Thoracic aorta (tissue), 2 donors: ENCODE measurements around the gene MARF1. TPM values are rescaled to one million over a fixed set of nuclear protein-coding genes. Genes with fewer than 3 reads are reported as not detected.
"Not testable (repeated sequence)": the region's sequence is repeated elsewhere in the genome, so short reads cannot be mapped to it uniquely, and the experiment has no call there.

Experiments used
- ATAC-seq: fragments of 150-250 bp; one replicate; pipeline ENCODE4 v1.8.0; 2017; ENCODE audit warnings: low read depth; ENCODE audit not compliant: insufficient number of reproducible peaks, low FRiP score
- DNase-seq: peaks from one replicate; pipeline ENCODE4 v3.0.0-alpha.2; 2020; ENCODE audit warnings: low spot score
- H3K27ac ChIP-seq, 2 donors: fragments of 200-600 bp; sonication (generic); 1 replicate in 1 of 2; 2 replicates in 1 of 2; pipeline ENCODE4 v1.5.1; 2016; ENCODE audit warnings: mild to moderate bottlenecking in 2 of 2, moderate library complexity in 2 of 2
- H3K27me3 ChIP-seq: fragments of 200-600 bp; sonication (generic); replicated peaks from 2 replicates; pipeline ENCODE4 v1.6.0; 2016; ENCODE audit warnings: mild to moderate bottlenecking; ENCODE audit not compliant: insufficient read depth
- H3K36me3 ChIP-seq: fragments of 200-600 bp; sonication (generic); one replicate; pipeline ENCODE4 v1.5.1; 2016
- H3K4me1 ChIP-seq, 2 donors: fragments of 200-600 bp; sonication (generic); 1 replicate in 1 of 2; 2 replicates in 1 of 2; pipeline versions ENCODE4 v1.5.1 to v1.6.0; 2016; ENCODE audit warnings: low read depth in 2 of 2, mild to moderate bottlenecking in 1 of 2; ENCODE audit not compliant: control insufficient read depth in 1 of 2
- H3K4me3 ChIP-seq: fragments of 200-600 bp; sonication (generic); 2 replicates; pipeline ENCODE4 v1.5.1; 2016; ENCODE audit warnings: mild to moderate bottlenecking
- H3K9me3 ChIP-seq: fragments of 200-600 bp; sonication (generic); 2 replicates; pipeline ENCODE4 v1.5.1; 2016
- CTCF ChIP-seq: fragments of 200-600 bp; sonication (generic); IDR thresholded peaks from one replicate; pipeline ENCODE4 v1.5.1; 2019; ENCODE audit warnings: antibody characterized with exemption
- total RNA-seq, 2 donors: library from RNA; depleted of rRNA; stranded (reverse); fragments of >200 nt; gene quantifications; one replicate each; pipeline versions ENCODE4 v1.1.0 to v1.2.3, GENCODE V29; 2016

MARF1 gene
- total RNA-seq, 2 donors from 2014 or later, result 35.7 to 49.6 TPM

- peaks cover 18 to 34% of the 10 kb centered on the region in 2 donors for H3K4me1 ChIP-seq
- no peak overlapping the region for H3K4me3 ChIP-seq
- H3K36me3 ChIP-seq, result no peaks in the 10 kb centered on the region
- no peak for DNase-seq
- TF ChIP-seq CTCF, result no peak
- H3K9me3 ChIP-seq, result no peaks in the 10 kb centered on the region
- H3K27ac ChIP-seq, result no peak overlapping the region
- ATAC-seq, result no peak
- H3K27me3 ChIP-seq, result no peaks in the 10 kb centered on the region
Observed at GRCh38 chr16:15652293-15653001, 9.5 kb upstream of the MARF1 start.

- Histone ChIP-seq H3K4me3 (peak overlapping the region; percentile 94), H3K27ac (peak overlapping the region; percentile 80 to 86), H3K4me1 (peaks cover 18 to 34% of the 10 kb centered on the region in 2 donors), H3K9me3 (no peaks in the 10 kb centered on the region), H3K36me3 (no peaks in the 10 kb centered on the region), H3K27me3 (no peaks in the 10 kb centered on the region)
- DNase-seq (no peak), ATAC-seq (no peak)
- no peak for TF ChIP-seq CTCF
Observed at GRCh38 chr16:15650698-15651171, 7.8 kb upstream of the MARF1 start.

GRCh38 chr16:15650019-15650697 lies 7.2 kb upstream of the MARF1 start, which contains the start of gene NDE1:
TSS of gene NDE1 (plus strand) at chr16:15650245. CDS start at chr16:15664779, 14,534 bp downstream.
- DNase-seq (peak; percentile 53), ATAC-seq (peak; percentile 95)
- Histone ChIP-seq H3K9me3 (no peaks in the 10 kb centered on the region), H3K4me3 (peak within 1 kb of the TSS; percentile 94), H3K36me3 (no peaks in the 10 kb centered on the region), H3K27ac (peak within 1 kb of the TSS; percentile 80 to 86), H3K27me3 (no peaks in the 10 kb centered on the region), H3K4me1 (peaks cover 18 to 34% of the 10 kb centered on the region in 2 donors)
- TF ChIP-seq CTCF, result no peak

- DNase-seq (no peak), ATAC-seq (no peak)
- peaks cover 18 to 34% of the 10 kb centered on the region in 2 donors for H3K4me1 ChIP-seq
- H3K4me3 ChIP-seq, result peak overlapping the region; percentile 94
- peak overlapping the region; percentile 2 to 80 for H3K27ac ChIP-seq
- no peaks in the 10 kb centered on the region for H3K9me3 ChIP-seq
- H3K36me3 ChIP-seq, result no peaks in the 10 kb centered on the region
- TF ChIP-seq CTCF, result no peak
- no peaks in the 10 kb centered on the region for H3K27me3 ChIP-seq
Observed at GRCh38 chr16:15649727-15650018, 6.7 kb upstream of the MARF1 start.

- Histone ChIP-seq H3K4me1 (peaks cover 18 to 32% of the 10 kb centered on the region in 2 donors), H3K4me3 (peak overlapping the region; percentile 94), H3K27ac (peak overlapping the region; percentile 2 to 80)
- not testable (repeated sequence) for H3K36me3 ChIP-seq, H3K9me3 ChIP-seq, ATAC-seq, DNase-seq, H3K27me3 ChIP-seq
Observed at GRCh38 chr16:15649311-15649710, 6.4 kb upstream of the MARF1 start.
